Measurements from ENCODE around the gene CLN5. TPM values are rescaled to one million over a fixed set of nuclear protein-coding genes. Genes with fewer than 3 reads are reported as not detected.

CLN5 gene
- total and polyA plus RNA-seq, 2 experiments from 2014 or later: 6.5 to 9.5 TPM

- TF ChIP-seq, protein P1, sequence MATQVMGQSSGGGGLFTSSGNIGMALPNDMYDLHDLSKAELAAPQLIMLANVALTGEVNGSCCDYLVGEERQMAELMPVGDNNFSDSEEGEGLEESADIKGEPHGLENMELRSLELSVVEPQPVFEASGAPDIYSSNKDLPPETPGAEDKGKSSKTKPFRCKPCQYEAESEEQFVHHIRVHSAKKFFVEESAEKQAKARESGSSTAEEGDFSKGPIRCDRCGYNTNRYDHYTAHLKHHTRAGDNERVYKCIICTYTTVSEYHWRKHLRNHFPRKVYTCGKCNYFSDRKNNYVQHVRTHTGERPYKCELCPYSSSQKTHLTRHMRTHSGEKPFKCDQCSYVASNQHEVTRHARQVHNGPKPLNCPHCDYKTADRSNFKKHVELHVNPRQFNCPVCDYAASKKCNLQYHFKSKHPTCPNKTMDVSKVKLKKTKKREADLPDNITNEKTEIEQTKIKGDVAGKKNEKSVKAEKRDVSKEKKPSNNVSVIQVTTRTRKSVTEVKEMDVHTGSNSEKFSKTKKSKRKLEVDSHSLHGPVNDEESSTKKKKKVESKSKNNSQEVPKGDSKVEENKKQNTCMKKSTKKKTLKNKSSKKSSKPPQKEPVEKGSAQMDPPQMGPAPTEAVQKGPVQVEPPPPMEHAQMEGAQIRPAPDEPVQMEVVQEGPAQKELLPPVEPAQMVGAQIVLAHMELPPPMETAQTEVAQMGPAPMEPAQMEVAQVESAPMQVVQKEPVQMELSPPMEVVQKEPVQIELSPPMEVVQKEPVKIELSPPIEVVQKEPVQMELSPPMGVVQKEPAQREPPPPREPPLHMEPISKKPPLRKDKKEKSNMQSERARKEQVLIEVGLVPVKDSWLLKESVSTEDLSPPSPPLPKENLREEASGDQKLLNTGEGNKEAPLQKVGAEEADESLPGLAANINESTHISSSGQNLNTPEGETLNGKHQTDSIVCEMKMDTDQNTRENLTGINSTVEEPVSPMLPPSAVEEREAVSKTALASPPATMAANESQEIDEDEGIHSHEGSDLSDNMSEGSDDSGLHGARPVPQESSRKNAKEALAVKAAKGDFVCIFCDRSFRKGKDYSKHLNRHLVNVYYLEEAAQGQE (IDR thresholded peaks at IDR 0.05; ENCODE audit: unreplicated experiment): no peak
- TF ChIP-seq ZNF114 (CRISPR knock-in tag; IDR thresholded peaks at IDR 0.05) (no peak), STAT1 (IDR thresholded peaks at IDR 0.05; ENCODE audit: unreplicated experiment) (no peak), POLR2AphosphoS5 (IDR thresholded peaks at IDR 0.05; ENCODE audit: low read depth) (no peak)
Measured at GRCh38 chr13:77026255-77026860, 34.5 kb downstream of the CLN5 start (continued).

DNA sequence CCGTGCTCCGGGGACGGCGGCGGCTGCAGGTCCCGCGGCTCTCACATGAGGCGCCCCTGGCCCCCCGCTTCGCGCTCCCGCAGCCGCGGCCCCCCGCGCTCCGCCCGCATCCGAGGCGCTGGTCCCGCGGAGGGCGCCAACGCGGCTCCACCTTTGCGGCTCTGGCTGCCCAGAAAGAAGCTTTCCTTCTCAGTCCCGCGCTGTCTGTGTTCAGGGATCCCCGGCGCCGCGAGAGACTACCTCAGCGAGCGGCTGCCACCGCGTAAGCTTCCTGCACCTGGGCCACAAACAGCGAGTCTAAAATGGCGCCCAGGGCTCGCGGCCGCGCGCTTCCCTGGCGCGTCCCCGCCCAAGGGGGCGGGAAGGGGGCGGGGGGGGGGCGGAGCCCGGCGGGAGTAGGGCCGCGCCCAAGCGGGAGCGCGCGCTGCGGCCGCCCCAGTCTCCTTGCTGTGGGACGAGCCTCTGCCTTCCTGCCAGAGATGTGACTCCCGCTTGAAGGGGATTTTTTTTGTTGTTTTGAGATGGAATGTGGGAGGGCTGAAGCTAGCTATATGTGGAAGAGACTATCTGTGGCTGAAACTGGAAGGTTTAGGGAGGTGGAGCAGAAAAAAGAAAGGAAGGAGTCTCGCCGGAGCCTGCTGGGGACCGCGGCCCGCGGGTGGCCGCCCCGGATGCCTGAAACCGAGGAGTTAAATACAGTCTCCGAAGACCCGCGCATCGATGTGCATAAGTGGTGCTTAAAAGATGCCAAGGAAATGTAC, 35.2 kb downstream of the CLN5 start, which contains the start of gene FBXL3:
Gene FBXL3, minus strand, starts transcription at position 299 of the 761 bp plus-strand sequence. CDS start 5,299 bp downstream, outside the sequence.
- no peaks in the 10 kb centered on the region for H3K27me3 ChIP-seq (ENCODE audit: insufficient read depth)
- Mint-ChIP-seq H3K27me3 (ENCODE audit: insufficient read depth, low read depth, poor library complexity) (peaks cover 4% of the 10 kb centered on the region), H3K9me3 (no peaks in the 10 kb centered on the region), H3K4me3 (peak within 1 kb of the TSS; percentile 91), H3K36me3 (ENCODE audit: low read depth) (no peaks in the 10 kb centered on the region), H3K27ac (peak within 1 kb of the TSS; percentile 96), H3K4me1 (peaks cover 27% of the 10 kb centered on the region)
- H3K27ac ChIP-seq (ENCODE audit: low read depth): peak within 1 kb of the TSS; percentile 95
- TF ChIP-seq JUNB (IDR thresholded peaks at IDR 0.05; ENCODE audit: unreplicated experiment): no peak
- TF ChIP-seq EZH2phosphoT487 (IDR thresholded peaks at IDR 0.05; ENCODE audit: unreplicated experiment): no peak
- peak; percentile 89 for TF ChIP-seq POLR2AphosphoS5 (IDR thresholded peaks at IDR 0.05; ENCODE audit: low read depth)
- TF ChIP-seq, protein P2, sequence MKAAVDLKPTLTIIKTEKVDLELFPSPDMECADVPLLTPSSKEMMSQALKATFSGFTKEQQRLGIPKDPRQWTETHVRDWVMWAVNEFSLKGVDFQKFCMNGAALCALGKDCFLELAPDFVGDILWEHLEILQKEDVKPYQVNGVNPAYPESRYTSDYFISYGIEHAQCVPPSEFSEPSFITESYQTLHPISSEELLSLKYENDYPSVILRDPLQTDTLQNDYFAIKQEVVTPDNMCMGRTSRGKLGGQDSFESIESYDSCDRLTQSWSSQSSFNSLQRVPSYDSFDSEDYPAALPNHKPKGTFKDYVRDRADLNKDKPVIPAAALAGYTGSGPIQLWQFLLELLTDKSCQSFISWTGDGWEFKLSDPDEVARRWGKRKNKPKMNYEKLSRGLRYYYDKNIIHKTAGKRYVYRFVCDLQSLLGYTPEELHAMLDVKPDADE (IDR thresholded peaks at IDR 0.05): no peak
- TF ChIP-seq NANOG (IDR thresholded peaks at IDR 0.05; ENCODE audit: borderline replicate concordance): no peak
- no peak for TF ChIP-seq CREB1 (CRISPR knock-in tag; IDR thresholded peaks at IDR 0.05; ENCODE audit: low read depth)
- peaks cover 21% of the 10 kb centered on the region for H3K4me1 ChIP-seq (ENCODE audit: insufficient read depth)
- H3K4me3 ChIP-seq: peak within 1 kb of the TSS; percentile 82
- H3K79me2 ChIP-seq (replicated peaks; ENCODE audit: insufficient read depth): peaks cover 43% of the 10 kb centered on the region
- DNase-seq (ENCODE audit: low spot score) (peak; percentile 84), ATAC-seq (peak; percentile 80)
- H4K20me1 ChIP-seq (replicated peaks; ENCODE audit: insufficient read depth): peaks cover 22% of the 10 kb centered on the region
- peak within 1 kb of the TSS; percentile 92 for H3K4me2 ChIP-seq
- H3K36me3 ChIP-seq (ENCODE audit: insufficient read depth): no peaks in the 10 kb centered on the region
- H3K9me2 ChIP-seq (ENCODE audit: insufficient read depth): no peaks in the 10 kb centered on the region
- H3F3A ChIP-seq (replicated peaks; ENCODE audit: low read depth): peaks cover 10% of the 10 kb centered on the region; the same call in 1 of the 2 replicates
- H2AFZ ChIP-seq: peak within 1 kb of the TSS; percentile 96

All from GM23338 (cell line).